ENCODE measurements around the gene PBXIP1. TPM values are rescaled to one million over a fixed set of nuclear protein-coding genes. Genes with fewer than 3 reads are reported as not detected.

Gene PBXIP1
- total and polyA plus RNA-seq, 10 of the 15 experiments (the other 5 are each of a cell fraction or from before 2014, with no cell fraction given): 0.63 to 25.6 (median 15.4) TPM

- in situ Hi-C loops (cut with MboI): no loop called here
- peaks cover 31% of the 10 kb centered on the region for H3K79me2 ChIP-seq (ENCODE audit: control insufficient read depth, insufficient read depth, low read length)
- TF ChIP-seq MEF2A (IDR thresholded peaks at IDR 0.05; ENCODE audit: insufficient read depth, low read depth, low read length) (no peak), ZNF384 (IDR thresholded peaks at IDR 0.05; ENCODE audit: borderline replicate concordance, low read depth, low read length) (no peak), MXI1 (IDR thresholded peaks at IDR 0.05; ENCODE audit: low read depth, low read length) (no peak), NFYB (IDR thresholded peaks at IDR 0.05; ENCODE audit: insufficient read depth, low read depth, low read length) (no peak), FOXK2 (IDR thresholded peaks at IDR 0.05) (no peak), TARDBP (IDR thresholded peaks at IDR 0.05; ENCODE audit: borderline replicate concordance) (no peak), ESRRA (IDR thresholded peaks at IDR 0.05; ENCODE audit: low read length) (no peak), NKRF (conservative IDR thresholded peaks at IDR 0.05) (no peak), E4F1 (IDR thresholded peaks at IDR 0.05; ENCODE audit: borderline replicate concordance, partially characterized antibody) (no peak), PAX8 (IDR thresholded peaks at IDR 0.05) (no peak), SKIL (IDR thresholded peaks at IDR 0.05; ENCODE audit: low read depth, poor library complexity, severe bottlenecking) (no peak), MAX (IDR thresholded peaks at IDR 0.05; ENCODE audit: low read depth, low read length) (no peak), ZSCAN29 (IDR thresholded peaks at IDR 0.05) (no peak)
Measured at GRCh38 chr1:154963643-154964042, 7.7 kb upstream of the PBXIP1 start.

More at GRCh38 chr1:154963643-154964042, 7.7 kb upstream of the PBXIP1 start:
- Histone ChIP-seq H3K4me2 (ENCODE audit: control insufficient read depth, insufficient read depth) (no peak overlapping the region; the same call in 1 of the 2 replicates), H4K20me1 (ENCODE audit: control insufficient read depth, insufficient read depth) (no peaks in the 10 kb centered on the region), H3K27me3 (replicated peaks in 1 of 2; ENCODE audit: control insufficient read depth in 2 of 2, insufficient read depth in 2 of 2, low read length in 1 of 2) (no peaks in the 10 kb centered on the region), H3K4me1 (ENCODE audit: control insufficient read depth, insufficient read depth, low read length) (peaks cover 6% of the 10 kb centered on the region; the same call in 1 of the 2 replicates), H3K9ac (ENCODE audit: control insufficient read depth, insufficient read depth, low read length) (no peak overlapping the region), H3K4me3 (peak overlapping the region; percentile 88; the same call in 1 of the 2 replicates), H3K9me3 (replicated peaks; ENCODE audit: control insufficient read depth, insufficient read depth, low read length) (no peaks in the 10 kb centered on the region), H2AFZ (ENCODE audit: control insufficient read depth, low read depth, low read length) (no peak overlapping the region), H3K36me3 (ENCODE audit: control insufficient read depth in 2 of 2, insufficient read depth in 2 of 2, low read length in 1 of 2) (peaks cover 12 to 15% of the 10 kb centered on the region in 2 experiments; a peak in 3 of 4 replicates), H3K27ac (ENCODE audit: control insufficient read depth, insufficient read depth) (no peak overlapping the region; the same call in 1 of the 2 replicates)
- DNase-seq (ENCODE audit: low read depth, low spot score) (no peak), FAIRE-seq (no peak), ATAC-seq (no peak)
- ChIA-PET POLR2A (interaction anchor here (0.6 to 1.7 kb wide), 4 partner anchors 10 to 572 kb away, joined by 3 to 5 read pairs (median 3); partner anchors contain the start of gene CKS1B), RAD21 (ENCODE audit: unreplicated experiment) (interaction anchor here (1.0 to 1.9 kb wide), 2 partner anchors 35 to 54 kb away, joined by 3 to 4 read pairs; no protein-coding TSS in a partner anchor), SMC1A (ENCODE audit: uncharacterized antibody, unreplicated experiment) (interaction anchor here (0.9 to 1.4 kb wide), 2 partner anchors 10 to 19 kb away, joined by 3 to 4 read pairs; partner anchors contain the start of gene FLAD1), CTCF (interaction anchor here (1.8 kb wide), 1 partner anchor 35 kb away, joined by 4 read pairs; no protein-coding TSS in a partner anchor)
- no TSS peak for BruUV-seq (replicated peaks)
- 96% methylated on average over 8 of the region's 8 CpGs for WGBS (ENCODE audit: insufficient coverage, insufficient replicate concordance, low lambda C conversion rate, missing lambda C conversion rate)
- intact Hi-C loops (cut with micrococcal nuclease; ENCODE audit: unreplicated experiment): loop anchor here (5.0 kb wide), 1 partner anchor 39 kb away; the partner anchor contains the start of gene ZBTB7B
